Measurements from ENCODE around the gene C1QL2. TPM values are rescaled to one million over a fixed set of nuclear protein-coding genes. Genes with fewer than 3 reads are reported as not detected.
A peak's percentile ranks its signal among the peaks of the same experiment; 100 is the strongest.

The C1QL2 gene
- total RNA-seq: not detected
- not detected for polyA plus RNA-seq
- total RNA-seq: 0 reads per million in 6 experiments

DNA sequence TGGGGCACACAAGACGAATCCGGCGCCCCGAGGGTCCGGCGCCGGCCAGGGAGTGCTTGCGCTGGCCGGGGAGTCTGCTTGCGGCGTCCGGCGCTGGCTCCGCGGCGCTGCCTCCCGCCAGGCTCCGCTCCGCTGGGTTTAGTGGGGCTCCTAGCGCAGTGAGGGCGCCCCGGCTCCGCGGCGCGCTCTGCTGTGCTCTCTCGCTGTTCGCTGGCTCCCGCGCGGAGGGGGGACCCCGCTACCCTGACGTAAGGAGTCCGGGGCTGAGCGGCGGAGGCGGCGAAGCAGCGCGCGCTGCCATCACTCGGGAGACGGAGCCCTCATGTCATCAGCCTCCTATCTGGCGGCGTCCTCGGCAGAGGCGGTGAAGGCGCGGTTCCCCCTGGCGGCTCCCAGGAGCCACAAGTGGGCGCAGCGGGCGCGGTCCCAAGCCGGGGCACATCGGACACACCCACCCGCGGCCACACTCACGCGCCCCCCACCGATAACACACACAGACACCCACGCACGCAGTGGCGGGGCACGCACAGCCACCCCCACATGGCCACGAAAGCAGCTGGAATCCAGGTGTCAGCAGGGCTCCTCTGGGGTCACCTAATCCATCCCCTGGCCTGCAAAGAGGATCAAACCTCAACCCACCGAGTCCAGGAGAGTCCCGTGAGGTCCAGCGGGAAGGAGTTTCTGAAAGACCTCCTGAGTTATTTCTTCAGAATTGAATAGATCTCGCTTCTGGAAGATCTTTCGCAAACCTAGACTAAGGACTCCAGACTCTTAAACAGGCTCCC lies at the start of gene C1QL2:
Gene C1QL2 (minus strand): TSS at position 189 of the 785 bp plus-strand sequence. CDS start 482 bp downstream, outside the sequence.
- H3K27me3 Mint-ChIP-seq: peaks cover 32 to 70% (median 42%) of the 10 kb centered on the region in 5 donors
- DNase-seq: no peak
- H3K4me1 Mint-ChIP-seq: peaks cover 0 to 6% (median 2%) of the 10 kb centered on the region in 4 donors
- no peaks in the 10 kb centered on the region for H3K9me3 Mint-ChIP-seq
- no peaks in the 10 kb centered on the region for H3K36me3 Mint-ChIP-seq
- no peak for ATAC-seq
- H3K27ac Mint-ChIP-seq: no peak within 1 kb of the TSS
- H3K4me3 Mint-ChIP-seq: no peak within 1 kb of the TSS
- POLR2A ChIA-PET: no interaction called here

DNA sequence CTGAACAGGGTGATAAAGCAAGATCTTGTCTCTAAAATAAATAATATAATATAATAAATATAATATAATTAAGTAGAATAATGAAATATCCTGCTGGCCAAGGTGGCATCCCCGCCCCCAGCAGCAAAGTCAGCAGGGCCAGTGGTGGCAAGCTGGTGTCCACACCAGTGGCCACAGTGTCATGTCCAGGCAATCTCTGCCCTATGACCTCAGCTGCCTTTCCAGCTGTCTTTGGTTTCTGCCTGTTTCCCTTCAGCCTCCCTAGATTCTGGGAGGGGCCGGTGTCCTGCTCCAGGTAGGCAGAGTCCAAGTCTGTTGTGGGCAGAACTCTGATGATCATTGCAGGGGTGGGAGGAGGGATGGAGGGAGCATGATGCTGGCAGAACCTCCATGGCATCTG lies 48.9 kb upstream of the C1QL2 start:
- Mint-ChIP-seq H3K4me1 (no peaks in the 10 kb centered on the region), H3K4me3 (no peak overlapping the region), H3K27me3 (peaks cover 0 to 16% (median 5%) of the 10 kb centered on the region in 5 donors), H3K27ac (no peak overlapping the region), H3K9me3 (no peaks in the 10 kb centered on the region), H3K36me3 (no peaks in the 10 kb centered on the region)
- DNase-seq (no peak), ATAC-seq (no peak)
- POLR2A ChIA-PET: no interaction called here

- ATAC-seq (no peak), DNase-seq (no peak)
- H3K27ac Mint-ChIP-seq: no peak overlapping the region
- POLR2A ChIA-PET: no interaction called here
- peaks cover 0 to 9% (median 5%) of the 10 kb centered on the region in 5 donors for H3K27me3 Mint-ChIP-seq
- no peak overlapping the region for H3K4me3 Mint-ChIP-seq
- no peaks in the 10 kb centered on the region for H3K4me1 Mint-ChIP-seq
- H3K36me3 Mint-ChIP-seq: no peaks in the 10 kb centered on the region
- H3K9me3 Mint-ChIP-seq: no peaks in the 10 kb centered on the region
Observed at GRCh38 chr2:119206201-119206600, 47.6 kb upstream of the C1QL2 start.

DNA sequence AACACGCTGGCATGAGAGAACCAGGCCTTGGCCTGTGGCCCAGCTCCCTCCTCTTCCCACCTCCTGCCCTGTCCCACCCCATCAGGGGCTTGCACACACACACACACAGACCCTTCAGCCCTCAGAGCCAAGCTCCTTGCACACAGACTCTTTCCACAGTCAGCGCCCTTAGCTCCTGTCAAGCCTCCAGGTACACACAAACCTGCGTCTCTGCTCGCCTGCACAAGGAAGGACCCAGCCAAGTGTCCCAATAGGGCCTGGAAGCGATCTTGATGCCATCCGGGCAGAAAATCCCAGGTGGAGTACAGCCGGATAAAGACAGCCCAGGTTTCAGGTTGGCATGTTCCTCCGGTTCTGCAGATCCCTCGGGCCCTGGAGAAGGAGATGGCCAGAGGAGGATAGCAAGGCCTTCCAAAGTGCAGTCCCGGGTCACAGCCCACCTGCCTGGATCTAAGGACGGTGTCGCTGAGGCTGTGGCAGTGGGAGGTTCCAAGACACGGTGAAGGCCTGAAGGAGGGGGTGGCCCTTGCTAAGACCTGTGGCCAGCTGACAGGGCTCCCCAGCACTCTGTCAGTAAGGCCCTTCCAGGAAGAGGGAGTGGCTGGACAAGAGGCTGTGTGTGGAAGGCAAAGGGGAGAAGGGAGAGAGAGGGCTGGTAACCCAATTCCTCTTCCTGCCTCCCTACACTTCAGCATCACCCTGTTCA lies 46.6 kb upstream of the C1QL2 start:
- Mint-ChIP-seq H3K36me3 (no peaks in the 10 kb centered on the region), H3K4me1 (no peaks in the 10 kb centered on the region), H3K4me3 (no peak overlapping the region), H3K27ac (peak overlapping the region in 1 of 10 donors; percentile 70), H3K9me3 (no peaks in the 10 kb centered on the region), H3K27me3 (peaks cover 0 to 9% (median 5%) of the 10 kb centered on the region in 5 donors)
- ATAC-seq (no peak), DNase-seq (no peak)
- POLR2A ChIA-PET: no interaction called here

DNA sequence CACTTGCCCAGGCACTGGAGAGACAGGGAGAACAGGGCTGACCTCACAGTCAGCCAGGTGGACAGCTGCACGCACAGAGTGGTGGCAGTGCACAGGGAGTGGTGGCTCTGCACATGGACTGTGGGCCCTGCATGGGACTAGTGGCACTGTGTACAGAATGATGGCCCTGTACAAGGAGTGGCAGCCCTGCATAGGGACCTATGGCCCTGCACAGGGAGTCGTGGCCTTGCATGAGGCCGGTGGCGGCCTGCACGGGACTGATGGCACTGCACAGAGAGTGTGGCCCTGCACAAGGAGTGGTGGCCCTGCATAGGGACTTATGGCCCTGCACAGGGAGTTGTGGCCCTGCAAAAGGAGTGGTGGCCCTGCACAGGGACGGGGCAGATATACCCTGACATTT lies 46.0 kb upstream of the C1QL2 start:
- no peak for ATAC-seq
- H3K27ac Mint-ChIP-seq: no peak overlapping the region
- peaks cover 3 to 8% (median 5%) of the 10 kb centered on the region in 5 donors for H3K27me3 Mint-ChIP-seq
- POLR2A ChIA-PET: no interaction called here
- H3K4me3 Mint-ChIP-seq: no peak overlapping the region
- H3K9me3 Mint-ChIP-seq: no peaks in the 10 kb centered on the region
- no peaks in the 10 kb centered on the region for H3K36me3 Mint-ChIP-seq
- no peaks in the 10 kb centered on the region for H3K4me1 Mint-ChIP-seq
- DNase-seq: no peak

- ATAC-seq: no peak
- Mint-ChIP-seq H3K4me1 (no peaks in the 10 kb centered on the region), H3K9me3 (no peaks in the 10 kb centered on the region), H3K27ac (no peak overlapping the region), H3K36me3 (no peaks in the 10 kb centered on the region), H3K27me3 (peaks cover 2 to 16% (median 9%) of the 10 kb centered on the region in 5 donors), H3K4me3 (no peak overlapping the region)
- POLR2A ChIA-PET: no interaction called here
- no peak for DNase-seq
Observed at GRCh38 chr2:119202610-119203310, 44.2 kb upstream of the C1QL2 start.

DNA sequence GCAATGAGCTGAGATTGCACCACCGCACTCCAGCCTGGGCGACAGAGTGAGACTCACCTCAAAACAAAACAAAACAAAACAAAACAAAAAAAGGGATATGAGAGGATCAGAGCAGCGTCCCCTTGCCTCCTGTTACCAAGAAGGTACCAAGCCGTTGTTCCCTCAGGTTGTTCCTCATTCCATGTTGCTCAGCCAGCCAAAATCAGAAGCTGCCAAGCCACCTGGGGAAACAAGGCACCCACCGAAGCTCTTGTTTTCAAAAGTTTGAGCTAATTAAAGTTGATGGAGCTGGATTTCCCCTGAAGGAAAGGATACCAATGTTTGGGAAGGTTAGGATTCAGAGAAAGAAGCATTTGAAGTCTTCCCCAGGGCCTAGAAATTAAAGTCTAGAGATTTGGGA lies 43.3 kb upstream of the C1QL2 start:
- H3K27ac Mint-ChIP-seq: no peak overlapping the region
- H3K27me3 Mint-ChIP-seq: peaks cover 2 to 16% (median 9%) of the 10 kb centered on the region in 5 donors
- H3K4me1 Mint-ChIP-seq: no peaks in the 10 kb centered on the region
- H3K4me3 Mint-ChIP-seq: no peak overlapping the region
- no peaks in the 10 kb centered on the region for H3K9me3 Mint-ChIP-seq
- DNase-seq (no peak), ATAC-seq (no peak)
- H3K36me3 Mint-ChIP-seq: no peaks in the 10 kb centered on the region
- POLR2A ChIA-PET: no interaction called here

- Mint-ChIP-seq H3K4me3 (no peak overlapping the region), H3K27me3 (peaks cover 8 to 40% (median 25%) of the 10 kb centered on the region in 5 donors), H3K4me1 (no peaks in the 10 kb centered on the region), H3K9me3 (no peaks in the 10 kb centered on the region), H3K36me3 (peaks cover 0 to 3% (median 0%) of the 10 kb centered on the region in 3 donors), H3K27ac (no peak overlapping the region)
- no peak for ATAC-seq
- DNase-seq: no peak
- POLR2A ChIA-PET: no interaction called here
Observed at GRCh38 chr2:119198240-119198840, 39.8 kb upstream of the C1QL2 start.

- Mint-ChIP-seq H3K9me3 (no peaks in the 10 kb centered on the region), H3K27ac (no peak overlapping the region), H3K4me3 (no peak overlapping the region), H3K36me3 (peaks cover 0 to 3% (median 0%) of the 10 kb centered on the region in 3 donors), H3K27me3 (peaks cover 9 to 46% (median 30%) of the 10 kb centered on the region in 5 donors), H3K4me1 (no peaks in the 10 kb centered on the region)
- ATAC-seq (no peak), DNase-seq (no peak)
- POLR2A ChIA-PET: no interaction called here
Observed at GRCh38 chr2:119197529-119198239, 39.1 kb upstream of the C1QL2 start.

DNA sequence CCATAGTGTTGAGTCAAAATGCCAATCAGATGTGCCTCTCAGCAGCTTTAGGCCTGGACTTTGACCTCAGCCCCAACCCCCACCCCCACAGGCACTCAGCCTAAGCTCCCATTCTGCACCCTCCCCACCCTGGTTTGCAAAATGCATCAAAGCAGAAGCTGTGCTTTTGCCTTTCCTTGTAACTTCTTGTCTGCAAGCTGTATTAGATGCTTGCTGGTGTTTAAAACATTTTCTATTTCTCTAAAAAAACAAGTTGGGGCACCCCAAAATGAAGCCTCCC lies 38.5 kb upstream of the C1QL2 start:
- H3K4me3 Mint-ChIP-seq: no peak overlapping the region
- no peak overlapping the region for H3K27ac Mint-ChIP-seq
- no peaks in the 10 kb centered on the region for H3K4me1 Mint-ChIP-seq
- no peaks in the 10 kb centered on the region for H3K9me3 Mint-ChIP-seq
- no peak for DNase-seq
- peaks cover 9 to 51% (median 30%) of the 10 kb centered on the region in 5 donors for H3K27me3 Mint-ChIP-seq
- peaks cover 0 to 3% (median 0%) of the 10 kb centered on the region in 3 donors for H3K36me3 Mint-ChIP-seq
- ATAC-seq: no peak
- POLR2A ChIA-PET: no interaction called here

- DNase-seq (no peak), ATAC-seq (no peak)
- H3K9me3 Mint-ChIP-seq: no peaks in the 10 kb centered on the region
- POLR2A ChIA-PET: no interaction called here
- H3K27ac Mint-ChIP-seq: peak overlapping the region in 1 of 10 donors; percentile 9
- H3K4me1 Mint-ChIP-seq: no peaks in the 10 kb centered on the region
- H3K36me3 Mint-ChIP-seq: peaks cover 0 to 3% (median 0%) of the 10 kb centered on the region in 3 donors
- peaks cover 11 to 56% (median 35%) of the 10 kb centered on the region in 5 donors for H3K27me3 Mint-ChIP-seq
- H3K4me3 Mint-ChIP-seq: no peak overlapping the region
Observed at GRCh38 chr2:119196301-119197125, 38.0 kb upstream of the C1QL2 start.

DNA sequence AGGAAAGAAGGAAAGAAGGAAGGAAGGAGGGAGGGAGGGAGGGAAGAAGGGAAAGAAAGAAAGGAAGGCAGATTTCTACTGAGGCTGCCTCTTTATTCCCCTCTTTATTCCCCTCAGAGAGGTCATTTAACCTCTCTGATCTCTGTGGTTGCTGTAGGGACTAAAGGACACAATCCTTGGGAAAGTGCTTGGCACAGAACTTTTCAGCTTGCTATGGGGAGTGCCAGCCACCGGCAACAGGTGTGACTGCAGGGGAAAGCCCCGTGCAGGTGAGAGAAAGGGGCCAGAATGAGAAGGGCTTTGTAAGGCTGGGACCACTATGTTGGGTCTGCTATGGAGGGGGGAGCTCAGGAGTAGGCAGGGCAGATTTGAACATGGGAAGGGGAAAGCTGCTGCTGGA lies 37.3 kb upstream of the C1QL2 start:
- peaks cover 0 to 3% (median 0%) of the 10 kb centered on the region in 3 donors for H3K36me3 Mint-ChIP-seq
- H3K9me3 Mint-ChIP-seq: no peaks in the 10 kb centered on the region
- no peak overlapping the region for H3K27ac Mint-ChIP-seq
- no peak overlapping the region for H3K4me3 Mint-ChIP-seq
- DNase-seq (no peak), ATAC-seq (no peak)
- no peaks in the 10 kb centered on the region for H3K4me1 Mint-ChIP-seq
- POLR2A ChIA-PET: no interaction called here
- H3K27me3 Mint-ChIP-seq: peaks cover 11 to 63% (median 37%) of the 10 kb centered on the region in 5 donors
